Osteoblast (primary cell): ENCODE results near the gene GCNT2. TPM values are rescaled to one million over a fixed set of nuclear protein-coding genes. Genes with fewer than 3 reads are reported as not detected.

ENCODE experiments used
- DNase-seq: peaks from one replicate; pipeline ENCODE4 v3.0.0; 2011; ENCODE audit warnings: low spot score, mixed read lengths; ENCODE audit not compliant: insufficient read length; ENCODE audit errors: missing footprints
- H2AFZ ChIP-seq: 2 replicates; pipeline ENCODE4 v1.6.0; 2011; ENCODE audit warnings: mild to moderate bottlenecking, low read length
- H3K27ac ChIP-seq: 2 replicates; pipeline ENCODE4 v1.5.1; 2011; ENCODE audit warnings: mild to moderate bottlenecking, low read depth, low read length, moderate library complexity
- H3K27me3 ChIP-seq: 2 replicates; pipeline ENCODE4 v1.6.0; 2012; ENCODE audit warnings: mild to moderate bottlenecking, control low read depth, inconsistent platforms, low read length, moderate library complexity; ENCODE audit not compliant: insufficient read depth
- H3K36me3 ChIP-seq: 2 replicates; pipeline ENCODE4 v1.5.1; 2011; ENCODE audit warnings: mild to moderate bottlenecking, low read length, control low read depth, moderate library complexity; ENCODE audit not compliant: insufficient read depth
- H3K4me1 ChIP-seq: 2 replicates; pipeline ENCODE4 v1.5.1; 2011; ENCODE audit warnings: mild to moderate bottlenecking, low read length, control low read depth, moderate library complexity; ENCODE audit not compliant: insufficient read depth
- H3K4me2 ChIP-seq: 2 replicates; pipeline ENCODE4 v1.6.0; 2011; ENCODE audit warnings: mild to moderate bottlenecking, low read length; ENCODE audit not compliant: insufficient read depth
- H3K4me3 ChIP-seq: fragments of 200-600 bp; sonication (generic); 3 replicates; pipeline ENCODE4 v1.5.1; 2012; ENCODE audit warnings: mild to moderate bottlenecking, low read length, inconsistent platforms; ENCODE audit not compliant: insufficient read depth
- H3K79me2 ChIP-seq: 2 replicates; pipeline ENCODE4 v1.6.0; 2012; ENCODE audit warnings: mild to moderate bottlenecking, low read length, control low read depth, inconsistent platforms; ENCODE audit not compliant: insufficient read depth
- H3K9me3 ChIP-seq: 2 replicates; pipeline ENCODE4 v1.5.1; 2011; ENCODE audit warnings: low read depth, low read length, control low read depth
- H4K20me1 ChIP-seq: 2 replicates; pipeline ENCODE4 v1.6.0; 2012; ENCODE audit warnings: mild to moderate bottlenecking, low read length, control low read depth; ENCODE audit not compliant: insufficient read depth
- total RNA-seq: library from RNA; depleted of rRNA; stranded (reverse); fragments of >200 nt; gene quantifications from 2 replicates; pipeline ENCODE4 v1.2.3, GENCODE V29; 2012
- TF ChIP-seq, protein P1 (sequence below): IDR thresholded peaks from 2 replicates; pipeline ENCODE4 v1.5.1; 2011; ENCODE audit warnings: mild to moderate bottlenecking, low read depth, low read length, moderate library complexity; ENCODE audit errors: extremely low read depth

Gene GCNT2
- total RNA-seq, 1 donor = 0.72 TPM

DNA sequence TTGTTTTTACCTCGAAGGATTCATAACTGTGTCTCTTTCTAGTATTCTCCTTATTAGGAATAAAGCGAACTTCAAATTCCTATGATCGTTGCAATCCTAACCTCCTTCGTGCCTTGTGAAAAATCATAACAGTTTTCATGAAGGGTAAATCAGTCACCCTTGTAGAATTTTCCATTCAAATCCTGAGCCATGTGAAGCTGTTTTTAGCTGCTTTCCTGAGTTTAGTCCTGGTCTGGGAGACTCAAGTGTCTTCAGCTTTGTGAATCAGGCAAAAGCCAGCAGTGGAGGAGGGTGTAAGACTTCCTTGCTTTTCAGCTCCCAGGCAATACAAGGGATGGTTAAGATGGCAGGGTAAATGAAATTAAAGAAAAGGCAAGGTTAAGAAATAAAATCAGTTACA, 24.3 kb downstream of the GCNT2 start:
- no peak for DNase-seq
- no peaks in the 10 kb centered on the region for H4K20me1 ChIP-seq
- no peaks in the 10 kb centered on the region for H3K36me3 ChIP-seq
- H3K27me3 ChIP-seq = no peaks in the 10 kb centered on the region
- H3K4me1 ChIP-seq = no peaks in the 10 kb centered on the region
- no peaks in the 10 kb centered on the region for H3K9me3 ChIP-seq
- H3K4me2 ChIP-seq = no peak overlapping the region
- no peak overlapping the region for H3K27ac ChIP-seq
- H3K4me3 ChIP-seq = no peak overlapping the region
- no peak overlapping the region for H2AFZ ChIP-seq
- H3K79me2 ChIP-seq = no peaks in the 10 kb centered on the region
- TF ChIP-seq, protein P1, sequence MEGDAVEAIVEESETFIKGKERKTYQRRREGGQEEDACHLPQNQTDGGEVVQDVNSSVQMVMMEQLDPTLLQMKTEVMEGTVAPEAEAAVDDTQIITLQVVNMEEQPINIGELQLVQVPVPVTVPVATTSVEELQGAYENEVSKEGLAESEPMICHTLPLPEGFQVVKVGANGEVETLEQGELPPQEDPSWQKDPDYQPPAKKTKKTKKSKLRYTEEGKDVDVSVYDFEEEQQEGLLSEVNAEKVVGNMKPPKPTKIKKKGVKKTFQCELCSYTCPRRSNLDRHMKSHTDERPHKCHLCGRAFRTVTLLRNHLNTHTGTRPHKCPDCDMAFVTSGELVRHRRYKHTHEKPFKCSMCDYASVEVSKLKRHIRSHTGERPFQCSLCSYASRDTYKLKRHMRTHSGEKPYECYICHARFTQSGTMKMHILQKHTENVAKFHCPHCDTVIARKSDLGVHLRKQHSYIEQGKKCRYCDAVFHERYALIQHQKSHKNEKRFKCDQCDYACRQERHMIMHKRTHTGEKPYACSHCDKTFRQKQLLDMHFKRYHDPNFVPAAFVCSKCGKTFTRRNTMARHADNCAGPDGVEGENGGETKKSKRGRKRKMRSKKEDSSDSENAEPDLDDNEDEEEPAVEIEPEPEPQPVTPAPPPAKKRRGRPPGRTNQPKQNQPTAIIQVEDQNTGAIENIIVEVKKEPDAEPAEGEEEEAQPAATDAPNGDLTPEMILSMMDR = no peak

DNA sequence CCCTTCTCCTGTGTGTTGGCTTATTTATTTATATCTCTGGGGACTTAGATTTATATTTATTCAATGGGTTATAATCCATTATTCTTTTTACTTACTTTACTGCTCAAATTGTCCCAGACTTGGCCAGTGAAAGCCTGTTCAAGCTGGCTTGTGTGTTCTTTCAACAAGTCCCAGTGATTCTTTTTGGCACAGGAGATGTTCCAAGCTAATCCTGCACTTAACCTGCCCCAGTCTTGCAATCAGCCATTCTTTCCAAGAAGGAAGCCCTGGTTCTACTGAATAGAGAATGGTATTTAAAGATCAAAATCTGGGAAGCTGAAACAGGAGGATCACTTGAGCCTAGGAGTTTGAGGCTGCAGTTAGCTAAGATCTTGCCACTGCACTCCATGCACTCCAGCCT, 26.7 kb downstream of the GCNT2 start:
- H3K36me3 ChIP-seq = no peaks in the 10 kb centered on the region
- H2AFZ ChIP-seq = no peak overlapping the region
- no peaks in the 10 kb centered on the region for H3K79me2 ChIP-seq
- no peaks in the 10 kb centered on the region for H4K20me1 ChIP-seq
- no peak overlapping the region for H3K4me2 ChIP-seq
- no peak overlapping the region for H3K4me3 ChIP-seq
- H3K4me1 ChIP-seq = no peaks in the 10 kb centered on the region
- H3K27ac ChIP-seq = no peak overlapping the region
- no peaks in the 10 kb centered on the region for H3K9me3 ChIP-seq
- TF ChIP-seq, protein P1 = no peak
- H3K27me3 ChIP-seq = no peaks in the 10 kb centered on the region
- DNase-seq = no peak

DNA sequence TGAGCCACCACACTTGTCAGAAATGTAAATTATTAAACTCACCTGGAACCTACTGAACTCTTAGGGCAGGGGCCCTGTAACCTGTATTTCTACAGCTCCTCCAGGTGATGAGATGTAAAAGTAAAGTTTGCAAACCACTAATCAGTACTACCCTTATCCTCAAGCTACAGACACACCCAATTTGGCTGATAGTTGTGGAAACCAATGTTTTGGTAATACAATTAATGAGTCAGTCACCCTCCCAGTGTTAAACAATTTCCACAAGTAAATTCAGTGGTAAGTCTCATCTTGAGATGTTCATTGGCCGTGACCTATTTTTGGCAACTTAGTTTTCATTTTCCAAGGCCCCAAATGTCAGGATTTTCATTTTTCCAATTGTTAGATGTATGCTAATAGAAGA, 29.6 kb downstream of the GCNT2 start:
- no peak overlapping the region for H3K27ac ChIP-seq
- no peaks in the 10 kb centered on the region for H3K36me3 ChIP-seq
- H4K20me1 ChIP-seq = no peaks in the 10 kb centered on the region
- H3K79me2 ChIP-seq = no peaks in the 10 kb centered on the region
- no peak overlapping the region for H2AFZ ChIP-seq
- H3K4me2 ChIP-seq = no peak overlapping the region
- no peak for DNase-seq
- no peaks in the 10 kb centered on the region for H3K27me3 ChIP-seq
- TF ChIP-seq, protein P1 = no peak
- H3K4me3 ChIP-seq = no peak overlapping the region
- no peaks in the 10 kb centered on the region for H3K9me3 ChIP-seq
- no peaks in the 10 kb centered on the region for H3K4me1 ChIP-seq

DNA sequence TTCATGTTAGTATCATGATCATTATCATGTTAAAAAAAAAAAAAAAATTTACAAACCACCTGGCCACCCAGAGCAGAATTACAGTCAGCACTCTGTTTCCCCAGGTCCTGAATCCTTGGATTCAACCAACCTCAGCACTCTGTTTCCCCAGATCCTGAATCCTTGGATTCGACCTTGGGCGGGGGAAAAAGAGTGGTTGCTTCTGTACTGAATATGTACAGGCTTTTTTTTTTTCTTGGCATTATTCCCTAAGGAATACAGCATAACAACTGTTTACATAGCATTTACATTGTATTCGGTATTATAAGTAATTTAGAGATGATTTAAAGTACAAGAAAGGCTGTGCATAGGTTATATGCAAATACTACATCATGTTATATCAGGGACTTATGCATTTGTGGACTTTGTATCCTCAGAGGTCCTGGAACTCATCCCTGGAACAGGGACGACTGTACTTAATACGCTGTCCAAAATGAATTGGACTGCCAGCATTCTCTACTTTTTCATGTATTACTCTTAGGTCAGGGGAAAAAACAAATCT, 31.2 kb downstream of the GCNT2 start:
- no peaks in the 10 kb centered on the region for H4K20me1 ChIP-seq
- no peaks in the 10 kb centered on the region for H3K9me3 ChIP-seq
- TF ChIP-seq, protein P1 = no peak
- no peak overlapping the region for H2AFZ ChIP-seq
- H3K4me1 ChIP-seq = peaks cover 4% of the 10 kb centered on the region
- no peaks in the 10 kb centered on the region for H3K79me2 ChIP-seq
- no peak overlapping the region for H3K4me2 ChIP-seq
- H3K27me3 ChIP-seq = no peaks in the 10 kb centered on the region
- H3K27ac ChIP-seq = no peak overlapping the region
- H3K36me3 ChIP-seq = no peaks in the 10 kb centered on the region
- no peak overlapping the region for H3K4me3 ChIP-seq
- DNase-seq = no peak
